HepG2 (cell line): ENCODE results near the gene TSACC. TPM values are rescaled to one million over a fixed set of nuclear protein-coding genes. Genes with fewer than 3 reads are reported as not detected.
A peak's percentile ranks its signal among the peaks of the same experiment; 100 is the strongest.

Source experiments
- CREB3 ChIP-seq: sonication (generic); formaldehyde crosslinking; IDR thresholded peaks from 2 replicates; pipeline ENCODE4 v1.5.0; 2020; ENCODE audit warnings: missing genetic modification reagents
- GMEB2 ChIP-seq: IDR thresholded peaks from 2 replicates; pipeline ENCODE4 v1.6.1; 2016; ENCODE audit warnings: missing biosample characterization, missing genetic modification reagents, low read depth
- HHEX ChIP-seq: IDR thresholded peaks from 2 replicates; pipeline ENCODE4 v1.6.1; 2016; ENCODE audit warnings: control low read depth
- MATR3 ChIP-seq: sonication (generic); formaldehyde crosslinking; IDR thresholded peaks from 2 replicates; pipeline ENCODE4 v1.4.0; 2020; ENCODE audit warnings: missing genetic modification reagents
- NFYB ChIP-seq: sonication (generic); formaldehyde crosslinking; IDR thresholded peaks from 2 replicates; pipeline ENCODE4 v1.4.0; 2020; ENCODE audit warnings: missing genetic modification reagents
- RAD21 ChIP-seq: fragments of 450-650 bp; formaldehyde crosslinking; IDR thresholded peaks from 2 replicates; pipeline ENCODE4 v1.5.0; 2020; ENCODE audit warnings: mild to moderate bottlenecking
- REST ChIP-seq, 2 experiments: IDR thresholded peaks; 2 replicates each; pipeline ENCODE4 v1.6.1; 2011 to 2012; ENCODE audit warnings: low read length in 2 of 2, borderline replicate concordance in 1 of 2, low read depth in 1 of 2, mild to moderate bottlenecking in 1 of 2, moderate library complexity in 1 of 2
- RNF219 ChIP-seq: sonication (generic); formaldehyde crosslinking; IDR thresholded peaks from 2 replicates; pipeline ENCODE4 v1.5.0; 2020; ENCODE audit warnings: mild to moderate bottlenecking, missing genetic modification reagents
- STAG1 ChIP-seq: sonication (generic); formaldehyde crosslinking; IDR thresholded peaks from 2 replicates; pipeline ENCODE4 v1.4.0; 2020; ENCODE audit warnings: missing genetic modification reagents
- TEF ChIP-seq: sonication (generic); formaldehyde crosslinking; IDR thresholded peaks from 2 replicates; pipeline ENCODE4 v1.5.0; 2020; ENCODE audit warnings: missing genetic modification reagents
- TFE3 ChIP-seq: IDR thresholded peaks from 2 replicates; pipeline ENCODE4 v1.6.1; 2016
- ZBTB8A ChIP-seq: sonication (generic); formaldehyde crosslinking; IDR thresholded peaks from 2 replicates; pipeline ENCODE4 v1.4.0; 2020; ENCODE audit warnings: mild to moderate bottlenecking, low read depth, missing genetic modification reagents, borderline replicate concordance
- ZNF263 ChIP-seq: sonication (generic); formaldehyde crosslinking; IDR thresholded peaks from 2 replicates; pipeline ENCODE4 v1.4.0; 2020; ENCODE audit warnings: missing genetic modification reagents
- ZNF383 ChIP-seq: sonication (generic); formaldehyde crosslinking; IDR thresholded peaks from 2 replicates; pipeline ENCODE4 v1.4.0; 2020; ENCODE audit warnings: missing genetic modification reagents, mild to moderate bottlenecking, borderline replicate concordance
- ZNF558 ChIP-seq: sonication (generic); formaldehyde crosslinking; IDR thresholded peaks from 2 replicates; pipeline ENCODE4 v1.9.0; 2022; ENCODE audit warnings: mild to moderate bottlenecking, missing genetic modification reagents, borderline replicate concordance
- ZNF563 ChIP-seq: sonication (generic); formaldehyde crosslinking; IDR thresholded peaks from 2 replicates; pipeline ENCODE4 v1.8.0; 2022; ENCODE audit warnings: mild to moderate bottlenecking, moderate library complexity, missing genetic modification reagents
- ZNF589 ChIP-seq: sonication (generic); formaldehyde crosslinking; conservative IDR thresholded peaks from 2 replicates; pipeline ENCODE4 v1.8.0; 2022; ENCODE audit warnings: mild to moderate bottlenecking, moderate library complexity, missing genetic modification reagents
- ZNF75D ChIP-seq: sonication (generic); formaldehyde crosslinking; IDR thresholded peaks from 2 replicates; pipeline ENCODE4 v1.8.1; 2023; ENCODE audit warnings: missing genetic modification reagents, mild to moderate bottlenecking, borderline replicate concordance
- polyA plus RNA-seq, 8 experiments: library from polyadenylated mRNA; depleted of rRNA in 3 of 8; stranded (reverse) in 7 of 8; unstranded in 1 of 8; fragments of >200 nt; fragmentation: Illumina TruSeq in 4 of 8; extraction: Trizol in 4 of 8; gene quantifications; 2 replicates each; pipeline versions ENCODE4 v1.2.1 to v1.2.3, GENCODE V29; 2011 to 2016; ENCODE audit warnings: low read depth in 4 of 8, missing spikeins in 1 of 8, mixed read lengths in 1 of 8; ENCODE audit not compliant: insufficient read depth in 1 of 8
- total RNA-seq, 5 experiments: library from RNA; depleted of rRNA; stranded (reverse); fragments of >200 nt; fragmentation: Illumina TruSeq; extraction: Trizol; gene quantifications; 2 replicates each; pipeline ENCODE4 v1.2.3, GENCODE V29; 2016; ENCODE audit warnings: low read depth in 1 of 5

Gene TSACC
- total and polyA plus RNA-seq, 2 of the 13 experiments (the other 11 are each of a cell fraction or from before 2014, with no cell fraction given) = 1.5 to 2.6 TPM

- no peak for TF ChIP-seq TEF (CRISPR knock-in tag)
- no peak for TF ChIP-seq HHEX
- 0 out of 2 replicates have a peak, but pooled peaks have one; percentile 60 for TF ChIP-seq ZNF589 (CRISPR knock-in tag)
- TF ChIP-seq REST (IDR thresholded peaks at IDR 0.05; ENCODE audit: borderline replicate concordance in 1 of 2, low read depth in 1 of 2, low read length in 2 of 2) = no peak
- TF ChIP-seq NFYB (CRISPR knock-in tag) = 0 out of 2 replicates have a peak, but pooled peaks have one; percentile 12
- no peak for TF ChIP-seq CREB3
- TF ChIP-seq STAG1 (CRISPR knock-in tag) = 0 out of 2 replicates have a peak, but pooled peaks have one; percentile 9
- no peak; the same call in 1 of the 2 replicates for TF ChIP-seq ZNF263
- TF ChIP-seq RAD21 = no peak
- TF ChIP-seq ZNF75D = no peak
- TF ChIP-seq MATR3 (CRISPR knock-in tag) = no peak
- TF ChIP-seq TFE3 (CRISPR knock-in tag) = peak; percentile 62; the same call in 1 of the 2 replicates
- no peak for TF ChIP-seq RNF219 (CRISPR knock-in tag)
- TF ChIP-seq GMEB2 (CRISPR knock-in tag) = no peak
- no peak for TF ChIP-seq ZNF558 (CRISPR knock-in tag)
- TF ChIP-seq ZNF383 (CRISPR knock-in tag) = no peak
- TF ChIP-seq ZBTB8A (CRISPR knock-in tag) = no peak
- TF ChIP-seq ZNF563 (CRISPR knock-in tag) = no peak
Observed at GRCh38 chr1:156291226-156292061, 46.9 kb upstream of the TSACC start (continued).
